Measurements from ENCODE around the gene ABCA12. TPM values are rescaled to one million over a fixed set of nuclear protein-coding genes. Genes with fewer than 3 reads are reported as not detected.

The ABCA12 gene
- total and polyA plus RNA-seq, 9 of the 15 experiments (the other 6 are each of a cell fraction or from before 2014, with no cell fraction given) = 0.02 to 0.03 TPM; not detected in 7

- CTCF ChIA-PET (ENCODE audit: low intra/inter-chr PET ratio) = no interaction called here
- H3K4me3 ChIP-seq = no peak overlapping the region
- no peaks in the 10 kb centered on the region for H3K27me3 ChIP-seq (ENCODE audit: control insufficient read depth in 2 of 2, insufficient read depth in 2 of 2, low read length in 2 of 2)
- POLR2A ChIA-PET = no interaction called here
- no peaks in the 10 kb centered on the region for H4K20me1 ChIP-seq (replicated peaks; ENCODE audit: control insufficient read depth, insufficient read depth, low read length)
- in situ Hi-C loops (cut with MboI) = no loop called here
- no peak overlapping the region for H2AFZ ChIP-seq (ENCODE audit: low read depth, low read length)
- WGBS (ENCODE audit: insufficient coverage, low coverage, missing lambda C conversion rate) = 0% methylated on average over 3 of the region's 3 CpGs
- FAIRE-seq = no peak
- DNase-seq (ENCODE audit: extremely low read depth in 1 of 4, low spot score in 3 of 4) = no peak
- H3K4me1 ChIP-seq (replicated peaks in 1 of 2; ENCODE audit: control insufficient read depth in 2 of 2, insufficient read depth in 2 of 2, low read length in 2 of 2) = no peaks in the 10 kb centered on the region
- H3K36me3 ChIP-seq (ENCODE audit: control insufficient read depth, insufficient read depth, low read length) = no peaks in the 10 kb centered on the region
- no peak overlapping the region for H3K4me2 ChIP-seq (ENCODE audit: insufficient read depth, low read length)
- H3K9me3 ChIP-seq (replicated peaks; ENCODE audit: control insufficient read depth, insufficient read depth, low read depth, low read length) = no peaks in the 10 kb centered on the region
- intact Hi-C loops (cut with micrococcal nuclease) = loop anchor here (5.0 to 10.0 kb wide), 4 partner anchors 264 to 1748 kb away; no protein-coding TSS in a partner anchor
- H3K79me2 ChIP-seq (ENCODE audit: control insufficient read depth, insufficient read depth, low read length) = no peaks in the 10 kb centered on the region
- H3K9me1 ChIP-seq (ENCODE audit: control insufficient read depth, insufficient read depth, low read length) = no peaks in the 10 kb centered on the region
- ATAC-seq = no peak
- BruUV-seq (replicated peaks) = no TSS peak
- no peak overlapping the region for H3K27ac ChIP-seq (ENCODE audit: extremely low read depth, low read depth, low read length)
- TF ChIP-seq POLR2H (tag; IDR thresholded peaks at IDR 0.05; ENCODE audit: low read depth) = no peak
- TF ChIP-seq HDAC3 (IDR thresholded peaks at IDR 0.05; ENCODE audit: borderline replicate concordance, partially characterized antibody) = no peak
- TF ChIP-seq CBX1 (IDR thresholded peaks at IDR 0.05; ENCODE audit: low read depth) = no peak
- TF ChIP-seq ZMIZ1 (IDR thresholded peaks at IDR 0.05; ENCODE audit: low read depth in 2 of 2, low read length in 2 of 2) = no peak
- TF ChIP-seq U2AF1 (optimal IDR thresholded peaks at IDR 0.05; ENCODE audit: low read depth, low read length) = no peak
- no peak for TF ChIP-seq JUN (IDR thresholded peaks at IDR 0.05; ENCODE audit: borderline replicate concordance, low read depth, low read length)
- no peak for TF ChIP-seq JUN (CRISPR knock-in tag; IDR thresholded peaks at IDR 0.05; ENCODE audit: borderline replicate concordance)
- TF ChIP-seq ZBTB12 (CRISPR knock-in tag; IDR thresholded peaks at IDR 0.05) = no peak
- TF ChIP-seq NELFE (IDR thresholded peaks at IDR 0.05; ENCODE audit: insufficient read depth, insufficient read length) = no peak
- no peak for TF ChIP-seq E2F4 (CRISPR knock-in tag; IDR thresholded peaks at IDR 0.05; ENCODE audit: low read depth)
- TF ChIP-seq DPF2 (IDR thresholded peaks at IDR 0.05) = no peak
- TF ChIP-seq CREBBP (IDR thresholded peaks at IDR 0.05; ENCODE audit: low read depth, low read length) = no peak
- no peak for TF ChIP-seq FOXK1 (CRISPR knock-in tag; IDR thresholded peaks at IDR 0.05; ENCODE audit: borderline replicate concordance)
- TF ChIP-seq BRD9 (IDR thresholded peaks at IDR 0.05; ENCODE audit: low read depth, partially characterized antibody) = no peak
- no peak overlapping the region for H3K9ac ChIP-seq (ENCODE audit: insufficient read depth in 1 of 2, low read depth in 2 of 2, low read length in 2 of 2)
These were observed 137.7 kb downstream of the ABCA12 start for GRCh38 chr2:215000721-215001120.
